Central memory CD8-positive, alpha-beta T cell (primary cell): ENCODE measurements around the gene CCDC74A.
"Not testable (repeated sequence)": the region's sequence is repeated elsewhere in the genome, so short reads cannot be mapped to it uniquely, and the experiment has no call there.

ENCODE experiments used
- ATAC-seq: fragments of 150-1000 bp; cut with Tn5 transposase; replicated peaks from 2 replicates; pipeline ENCODE4 v1.10.0; 2022; ENCODE audit warnings: mild to moderate bottlenecking, moderate FRiP score, moderate number of reproducible peaks; ENCODE audit not compliant: poor library complexity, severe bottlenecking; ENCODE audit errors: extremely low read depth
- DNase-seq, 2 donors: peaks; one replicate each; pipeline ENCODE4 v3.0.0; 2021; ENCODE audit warnings: low spot score in 2 of 2
- H3K27ac Mint-ChIP-seq: one replicate; pipeline ENCODE4 v1.8.0; 2022; ENCODE audit warnings: low read depth, mild to moderate bottlenecking, moderate library complexity, mixed read lengths
- H3K27me3 Mint-ChIP-seq: one replicate; pipeline ENCODE4 v1.8.0; 2022; ENCODE audit warnings: mixed read lengths
- H3K36me3 Mint-ChIP-seq: one replicate; pipeline ENCODE4 v1.8.0; 2022; ENCODE audit warnings: mild to moderate bottlenecking, moderate library complexity, mixed read lengths; ENCODE audit not compliant: insufficient read depth
- H3K4me1 Mint-ChIP-seq: one replicate; pipeline ENCODE4 v1.8.0; 2022; ENCODE audit warnings: mixed read lengths
- H3K4me3 Mint-ChIP-seq: one replicate; pipeline ENCODE4 v1.8.0; 2022; ENCODE audit warnings: mild to moderate bottlenecking, moderate library complexity, mixed read lengths
- H3K9me3 Mint-ChIP-seq: one replicate; pipeline ENCODE4 v1.8.0; 2022; ENCODE audit warnings: mixed read lengths

The CCDC74A gene

DNA sequence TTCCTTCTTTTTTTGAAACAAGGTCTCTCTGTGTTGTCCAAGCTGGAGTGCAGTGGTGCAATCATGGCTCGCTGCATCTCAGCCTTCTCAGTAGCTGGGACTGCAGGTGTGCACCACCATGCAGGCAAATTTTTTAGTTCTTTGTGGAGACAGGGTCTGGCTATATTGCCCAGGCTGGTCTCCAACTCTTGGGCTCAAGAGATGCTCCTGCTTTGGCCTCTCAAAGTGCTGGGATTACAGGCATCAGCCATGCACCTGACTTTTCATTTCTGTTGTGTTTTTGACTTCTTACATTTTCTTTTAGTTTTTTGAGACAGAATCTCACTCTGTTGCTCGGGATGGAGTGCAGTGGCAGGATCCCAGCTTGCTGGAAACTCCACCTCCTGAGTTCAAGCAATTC, 2.4 kb upstream of the CCDC74A start:
- not testable (repeated sequence) for H3K27ac Mint-ChIP-seq, DNase-seq, H3K27me3 Mint-ChIP-seq, ATAC-seq, H3K4me3 Mint-ChIP-seq, H3K4me1 Mint-ChIP-seq, H3K9me3 Mint-ChIP-seq
- peaks cover 11% of the 10 kb centered on the region for H3K36me3 Mint-ChIP-seq

DNA sequence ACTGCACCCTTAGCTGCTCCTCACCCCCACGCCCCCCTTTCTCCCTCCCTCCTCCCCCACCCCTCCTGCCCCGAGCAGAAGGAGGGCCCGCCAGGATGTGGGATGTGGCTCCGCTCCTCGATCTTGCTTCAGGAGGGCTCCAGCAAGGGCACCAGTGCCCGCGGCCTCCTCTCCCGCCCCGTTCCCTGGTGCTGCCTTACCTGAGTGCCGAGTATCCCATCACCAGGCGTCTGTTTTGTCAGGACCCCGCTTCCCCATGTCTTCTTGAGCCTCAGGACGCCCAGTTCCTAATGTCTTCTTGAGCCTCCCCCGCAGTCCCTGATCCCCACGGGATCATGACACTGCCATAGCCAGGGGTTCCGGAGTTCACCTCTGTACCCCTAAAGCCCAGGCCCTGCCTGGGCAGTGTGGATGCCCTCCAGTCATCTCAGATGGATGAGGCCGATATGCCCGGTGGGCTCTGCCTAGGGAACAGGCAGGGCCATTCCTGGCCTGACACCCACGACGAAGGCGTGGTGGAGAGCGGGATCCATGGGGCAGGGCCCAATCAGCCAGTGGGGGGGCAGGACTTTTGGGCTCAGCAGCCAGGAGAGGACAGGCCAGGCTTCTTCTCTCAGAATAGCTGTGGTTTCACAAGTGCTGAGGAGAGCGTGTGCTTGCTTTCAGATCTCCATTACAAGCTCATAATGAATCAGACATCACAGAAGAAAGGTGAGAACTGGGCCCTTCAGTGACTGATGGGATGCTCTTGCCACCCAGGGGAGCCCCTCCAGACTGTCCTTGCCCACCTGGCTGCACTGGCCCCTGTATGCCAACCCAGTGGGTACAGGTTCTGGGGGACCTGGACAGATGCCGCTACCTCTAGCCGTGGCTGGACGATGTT, 1.5 kb downstream of the CCDC74A start:
- not testable (repeated sequence) for ATAC-seq, H3K9me3 Mint-ChIP-seq, H3K27me3 Mint-ChIP-seq, H3K4me1 Mint-ChIP-seq, H3K36me3 Mint-ChIP-seq
- peak; percentile 10 to 11 for DNase-seq
- H3K4me3 Mint-ChIP-seq = peak overlapping the region; percentile 80
- peak overlapping the region; percentile 81 for H3K27ac Mint-ChIP-seq

DNA sequence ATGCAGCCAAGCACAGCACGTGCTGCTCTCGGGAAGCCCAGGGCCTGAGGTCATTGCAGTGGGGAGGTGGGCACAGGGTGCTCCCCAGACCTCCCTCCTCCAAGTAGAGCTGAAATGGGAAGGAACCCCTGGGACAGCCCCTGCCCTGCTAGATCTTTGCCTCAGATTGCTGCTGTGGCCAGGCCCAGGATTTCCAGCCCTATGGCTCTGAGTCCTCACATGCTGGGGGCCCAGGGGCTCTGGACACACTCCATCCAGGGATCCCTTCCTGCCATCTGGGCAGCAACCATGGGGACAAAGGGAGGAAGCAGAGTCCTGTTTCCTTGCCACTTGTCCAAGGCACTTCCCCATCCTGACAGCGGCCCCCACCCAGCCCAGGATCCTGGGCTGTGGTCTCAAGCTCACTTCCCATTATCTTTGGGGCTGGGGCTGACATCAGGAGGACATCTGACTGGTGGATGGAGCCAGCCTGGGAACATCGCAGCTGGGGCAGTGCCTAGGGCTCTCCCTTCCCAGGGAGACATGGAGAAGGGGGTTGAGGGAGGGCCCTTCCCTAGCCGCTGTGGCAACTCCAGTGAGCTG, 2.3 kb downstream of the CCDC74A start:
- DNase-seq = peak in 1 of 2 donors; percentile 11
- H3K4me1 Mint-ChIP-seq, H3K4me3 Mint-ChIP-seq, ATAC-seq, H3K36me3 Mint-ChIP-seq, H3K9me3 Mint-ChIP-seq, H3K27me3 Mint-ChIP-seq: not testable (repeated sequence)
- peak overlapping the region; percentile 81 for H3K27ac Mint-ChIP-seq

DNA sequence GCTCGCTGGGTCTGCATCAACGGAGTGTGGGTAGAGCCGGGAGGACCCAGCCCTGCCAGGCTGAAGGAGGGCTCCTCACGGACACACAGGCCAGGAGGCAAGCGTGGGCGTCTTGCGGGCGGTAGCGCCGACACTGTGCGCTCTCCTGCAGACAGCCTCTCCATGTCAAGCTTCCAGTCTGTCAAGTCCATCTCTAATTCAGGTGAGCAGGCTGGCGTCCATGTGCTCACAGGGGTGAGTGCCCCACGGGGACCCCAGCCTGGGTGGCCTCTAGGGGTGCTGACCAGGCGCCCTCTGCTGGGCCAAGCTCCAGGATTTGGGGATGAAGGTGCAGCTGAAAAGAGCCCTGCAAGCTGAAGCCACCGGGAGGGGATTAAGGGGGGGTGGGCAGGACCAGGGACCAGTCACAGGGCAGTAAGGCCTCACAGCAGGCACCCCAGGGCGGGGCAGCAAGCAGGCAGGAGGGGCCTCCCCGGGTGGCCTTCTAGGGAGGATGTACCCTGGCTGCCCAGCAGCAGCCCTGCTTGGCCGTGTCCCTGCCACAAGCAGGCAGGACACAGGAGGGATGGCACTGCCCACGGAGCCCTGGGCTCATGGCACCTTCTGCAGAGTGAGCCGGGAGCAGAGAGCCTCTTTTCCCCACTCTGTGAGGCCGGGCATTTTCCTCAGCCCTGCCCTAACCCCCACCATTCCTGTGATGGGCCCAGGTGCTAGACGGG, 3.1 kb downstream of the CCDC74A start:
- DNase-seq = peak in 1 of 2 donors; percentile 11
- H3K36me3 Mint-ChIP-seq, ATAC-seq, H3K9me3 Mint-ChIP-seq, H3K4me1 Mint-ChIP-seq, H3K27me3 Mint-ChIP-seq, H3K4me3 Mint-ChIP-seq, H3K27ac Mint-ChIP-seq: not testable (repeated sequence)

DNA sequence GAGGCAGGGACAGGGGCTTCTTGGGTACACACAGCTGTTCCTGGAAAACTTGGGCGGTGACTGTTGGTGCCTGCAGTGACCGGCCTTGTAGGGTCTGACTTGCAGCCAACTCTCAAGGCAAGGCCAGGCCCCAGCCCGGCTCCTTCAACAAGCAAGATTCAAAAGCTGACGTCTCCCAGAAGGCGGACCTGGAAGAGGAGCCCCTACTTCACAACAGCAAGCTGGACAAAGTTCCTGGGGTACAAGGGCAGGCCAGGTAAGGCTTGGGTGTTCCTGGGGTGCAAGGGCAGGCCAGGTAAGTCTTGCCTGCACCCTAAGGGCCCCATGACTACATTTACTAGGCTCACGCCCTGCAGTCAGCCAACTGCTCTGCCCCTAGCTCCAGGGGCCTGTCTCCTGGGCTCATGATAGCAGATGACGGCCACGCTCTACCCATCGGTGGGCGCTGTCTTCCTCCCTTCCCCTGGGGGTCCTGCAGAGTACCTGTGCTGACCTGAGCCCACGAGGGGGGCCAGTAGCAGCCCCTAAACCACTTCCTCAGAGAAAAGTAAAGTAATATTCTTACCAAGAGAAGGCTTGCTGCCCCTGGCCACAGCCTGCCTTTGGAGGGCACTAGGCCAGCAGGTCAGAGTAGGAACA, 4.0 kb downstream of the CCDC74A start:
- not testable (repeated sequence) for H3K4me1 Mint-ChIP-seq, H3K27me3 Mint-ChIP-seq, H3K36me3 Mint-ChIP-seq, DNase-seq, ATAC-seq, H3K4me3 Mint-ChIP-seq, H3K27ac Mint-ChIP-seq, H3K9me3 Mint-ChIP-seq

DNA sequence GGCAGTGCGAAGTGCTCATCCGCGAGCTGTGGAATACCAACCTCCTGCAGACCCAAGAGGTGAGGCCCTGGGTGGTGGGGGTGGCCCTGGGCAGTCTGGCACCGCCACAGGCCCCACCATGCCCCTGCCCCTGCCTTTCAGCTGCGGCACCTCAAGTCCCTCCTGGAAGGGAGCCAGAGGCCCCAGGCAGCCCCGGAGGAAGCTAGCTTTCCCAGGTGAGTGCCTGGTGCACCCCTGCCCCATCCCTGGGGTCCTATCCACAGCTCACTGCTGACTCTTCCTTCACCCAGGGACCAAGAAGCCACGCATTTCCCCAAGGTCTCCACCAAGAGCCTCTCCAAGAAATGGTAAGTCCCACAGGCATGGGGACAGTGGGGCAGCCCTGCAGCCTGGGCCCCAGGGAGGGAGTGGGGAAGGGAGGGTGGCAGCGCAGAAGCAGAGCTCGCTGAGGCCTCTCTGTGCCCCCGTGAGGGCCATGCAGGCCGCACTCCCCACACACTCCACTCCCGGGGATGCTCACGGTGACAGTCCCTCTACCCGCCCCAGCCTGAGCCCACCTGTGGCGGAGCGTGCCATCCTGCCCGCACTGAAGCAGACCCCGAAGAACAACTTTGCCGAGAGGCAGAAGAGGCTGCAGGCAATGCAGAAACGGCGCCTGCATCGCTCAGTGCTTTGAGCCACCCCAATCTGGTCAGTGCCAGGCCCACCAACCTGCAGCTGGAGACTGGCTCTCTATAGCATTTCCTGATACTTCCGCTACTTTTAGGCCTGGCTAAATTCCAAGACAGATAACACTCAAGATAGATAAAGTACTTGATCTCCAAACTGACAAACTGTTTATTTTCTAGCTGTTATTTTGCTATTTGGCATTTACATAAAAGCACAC, 5.3 kb downstream of the CCDC74A start:
- not testable (repeated sequence) for H3K9me3 Mint-ChIP-seq, DNase-seq, H3K27me3 Mint-ChIP-seq, H3K4me1 Mint-ChIP-seq, H3K27ac Mint-ChIP-seq, H3K36me3 Mint-ChIP-seq, ATAC-seq, H3K4me3 Mint-ChIP-seq

DNA sequence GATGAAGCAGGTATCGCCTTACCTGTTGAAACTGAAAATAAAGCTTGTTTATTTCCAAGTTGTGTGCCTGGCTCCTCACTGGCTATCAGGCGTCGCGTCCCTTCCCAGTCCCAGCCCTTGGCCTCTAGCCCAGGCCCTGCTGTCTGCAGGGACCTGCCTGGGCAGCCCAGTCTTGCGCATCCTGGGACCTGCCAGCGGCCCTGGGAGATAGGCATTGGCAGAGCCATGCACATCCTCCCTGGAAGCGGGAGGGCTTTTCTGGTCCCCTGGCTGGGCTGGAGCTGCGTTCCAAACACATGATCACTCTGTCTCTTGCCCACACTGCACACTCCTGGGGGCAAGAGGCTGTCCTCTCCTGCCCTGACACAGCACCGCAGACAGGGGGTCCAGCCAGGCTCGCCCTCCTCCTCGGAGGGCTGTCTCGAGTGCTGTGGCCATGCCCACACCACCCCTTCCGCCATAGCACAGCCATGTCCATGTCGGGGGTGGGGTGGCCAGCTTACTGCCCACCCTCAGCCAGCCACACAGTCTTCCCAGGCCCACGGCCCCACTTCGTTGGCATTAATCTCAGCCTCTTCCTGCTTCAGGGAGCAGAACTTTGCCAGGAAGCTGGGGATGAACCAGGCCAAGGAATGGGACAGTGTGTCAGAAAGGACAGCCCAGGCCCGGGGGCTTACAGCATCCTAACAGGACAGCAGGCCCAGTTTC, 6.1 kb downstream of the CCDC74A start:
- not testable (repeated sequence) for ATAC-seq

DNA sequence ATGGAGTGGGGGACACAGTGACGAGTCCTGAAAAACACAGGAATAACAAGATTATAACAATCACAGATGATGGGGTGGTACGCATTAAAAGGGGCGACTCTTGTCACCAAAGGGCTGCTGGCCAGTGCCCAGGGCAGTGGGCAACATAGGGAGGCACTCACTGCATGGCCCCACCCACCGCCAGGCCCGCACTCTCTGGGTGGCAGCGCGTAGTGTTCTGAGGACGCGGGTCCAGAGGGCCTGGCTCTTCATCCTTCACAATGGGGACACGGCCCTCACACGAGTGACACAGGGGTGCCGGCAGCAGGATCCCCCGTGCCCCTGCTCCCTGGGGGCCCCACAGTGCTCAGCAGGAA, 6.6 kb downstream of the CCDC74A start:
- not testable (repeated sequence) for ATAC-seq, H3K4me3 Mint-ChIP-seq, H3K4me1 Mint-ChIP-seq, H3K9me3 Mint-ChIP-seq, H3K36me3 Mint-ChIP-seq, H3K27ac Mint-ChIP-seq, DNase-seq, H3K27me3 Mint-ChIP-seq

More for the DNA sequence above, 6.1 kb downstream of the CCDC74A start:
- DNase-seq, H3K27me3 Mint-ChIP-seq, H3K27ac Mint-ChIP-seq, H3K4me3 Mint-ChIP-seq, H3K9me3 Mint-ChIP-seq, H3K4me1 Mint-ChIP-seq, H3K36me3 Mint-ChIP-seq: not testable (repeated sequence)

DNA sequence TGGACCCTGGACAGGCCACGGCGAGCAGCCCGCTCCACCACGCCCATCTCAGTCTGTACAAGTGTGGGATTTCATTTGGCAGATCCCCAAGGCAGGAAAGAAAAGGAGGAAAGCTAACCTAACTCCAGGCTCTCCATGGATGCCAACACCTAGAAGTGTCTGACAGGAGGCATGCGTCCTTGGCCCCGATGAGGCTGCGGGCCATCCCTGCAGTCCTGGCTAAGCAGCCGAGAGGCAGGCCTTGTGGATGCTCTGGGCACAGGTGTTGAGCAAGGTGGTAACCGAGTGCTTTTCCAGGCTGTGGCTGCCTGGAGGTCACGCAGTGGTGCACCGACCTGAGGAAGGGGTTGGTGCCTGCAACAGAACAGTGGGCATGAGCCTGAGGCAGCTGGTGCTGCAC, 7.3 kb downstream of the CCDC74A start:
- not testable (repeated sequence) for H3K4me3 Mint-ChIP-seq, H3K36me3 Mint-ChIP-seq, H3K4me1 Mint-ChIP-seq, H3K27ac Mint-ChIP-seq, H3K9me3 Mint-ChIP-seq, H3K27me3 Mint-ChIP-seq, ATAC-seq, DNase-seq

DNA sequence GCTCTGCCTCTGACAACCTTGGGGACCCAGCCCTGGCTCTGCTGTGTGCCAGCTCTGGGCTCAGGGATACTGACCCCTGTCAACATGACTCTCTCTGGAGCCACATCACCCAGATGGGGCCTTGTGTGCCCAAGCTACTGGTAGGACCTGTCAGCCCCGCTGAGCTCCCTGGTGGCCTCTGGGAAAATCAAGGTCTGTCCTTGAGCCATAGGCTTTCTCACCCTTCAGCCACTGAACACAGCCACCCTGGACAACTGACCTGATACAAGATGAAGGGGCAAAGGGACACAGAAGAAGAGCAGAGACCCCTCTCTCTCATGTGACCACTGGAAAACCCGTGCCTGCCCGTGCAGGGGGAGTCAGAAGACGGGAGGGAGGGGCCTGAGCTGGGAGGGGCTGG, 7.8 kb downstream of the CCDC74A start:
- Mint-ChIP-seq H3K36me3 (no peaks in the 10 kb centered on the region), H3K4me3 (no peak overlapping the region), H3K27me3 (no peaks in the 10 kb centered on the region), H3K9me3 (no peaks in the 10 kb centered on the region), H3K4me1 (no peaks in the 10 kb centered on the region), H3K27ac (no peak overlapping the region)
- ATAC-seq = no peak
- no peak for DNase-seq

DNA sequence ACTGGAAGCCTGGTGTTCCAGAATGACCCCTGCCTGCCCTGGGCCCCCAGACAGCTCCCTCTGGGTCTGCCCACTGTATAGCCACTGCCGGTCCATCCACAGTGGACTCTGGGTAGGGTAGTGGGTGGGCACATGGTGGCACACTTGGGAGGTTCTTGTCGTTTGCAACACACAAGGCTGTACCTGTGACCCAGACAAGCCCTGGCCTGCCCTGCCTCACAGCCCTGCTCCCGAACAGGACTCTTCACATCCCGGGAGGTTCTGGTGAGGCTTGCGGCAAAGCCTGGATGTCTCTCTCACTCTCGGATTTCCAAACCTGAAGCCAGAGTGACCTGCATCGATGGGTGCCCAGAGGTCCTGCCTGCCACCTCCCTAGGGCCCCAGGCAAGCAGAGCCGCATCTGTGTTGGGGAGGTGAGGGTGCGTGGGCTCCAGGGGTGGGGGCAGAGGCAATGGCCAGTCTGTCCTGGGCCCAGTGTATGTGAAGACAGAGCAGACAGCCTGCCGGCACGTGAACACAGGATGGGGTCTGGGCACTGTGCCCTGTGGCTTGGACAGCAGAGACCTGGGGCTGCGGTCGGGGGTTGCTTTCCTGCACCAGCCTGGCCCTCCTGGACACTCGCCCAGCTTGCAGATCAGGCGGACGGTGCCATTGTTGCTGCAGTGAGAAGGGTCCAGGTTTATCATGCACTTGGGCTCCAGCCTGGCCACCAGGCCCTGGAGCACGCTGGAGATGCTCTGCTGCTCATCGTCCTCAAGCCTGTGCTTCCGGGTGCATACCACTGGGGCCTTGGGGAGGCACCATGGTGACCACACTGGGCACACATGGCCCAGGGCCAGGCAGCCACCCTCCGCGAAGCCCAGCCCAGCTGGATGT, 8.5 kb downstream of the CCDC74A start:
- not testable (repeated sequence) for H3K27ac Mint-ChIP-seq, H3K9me3 Mint-ChIP-seq, DNase-seq, ATAC-seq, H3K4me1 Mint-ChIP-seq, H3K27me3 Mint-ChIP-seq, H3K4me3 Mint-ChIP-seq, H3K36me3 Mint-ChIP-seq
